HG03571 (cell line): ENCODE data around the gene HIF1A.
"Not testable (repeated sequence)": the region's sequence is repeated elsewhere in the genome, so short reads cannot be mapped to it uniquely, and the experiment has no call there.

Experiments used
- ATAC-seq: cut with Tn5 transposase; IDR thresholded peaks from one replicate; pipeline ENCODE4 v1.9.1; 2021; ENCODE audit not compliant: unreplicated experiment

Gene HIF1A

DNA sequence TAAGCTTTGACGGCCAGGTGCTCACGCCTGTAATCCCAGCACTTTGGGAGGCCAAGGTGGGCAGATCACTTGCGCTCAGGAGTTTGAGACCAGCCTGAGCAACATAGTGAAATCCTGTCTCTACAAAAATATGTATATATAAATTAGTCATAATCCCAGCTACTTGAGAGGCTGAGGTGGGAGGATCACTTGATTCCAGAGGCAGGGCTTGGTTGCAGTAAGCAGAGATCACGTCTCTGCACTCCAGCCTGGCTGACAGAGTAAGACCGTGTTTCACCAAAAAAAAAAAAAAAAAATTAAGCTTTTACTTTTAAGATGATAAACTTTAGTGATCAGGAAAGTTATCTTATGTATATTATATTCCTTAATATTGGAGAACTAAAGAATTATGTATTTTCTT is 48.9 kb downstream of the HIF1A start:
- ATAC-seq, result no peak

- ATAC-seq, result not testable (repeated sequence)
Observed at GRCh38 chr14:61746346-61746745, 51.0 kb downstream of the HIF1A start.

DNA sequence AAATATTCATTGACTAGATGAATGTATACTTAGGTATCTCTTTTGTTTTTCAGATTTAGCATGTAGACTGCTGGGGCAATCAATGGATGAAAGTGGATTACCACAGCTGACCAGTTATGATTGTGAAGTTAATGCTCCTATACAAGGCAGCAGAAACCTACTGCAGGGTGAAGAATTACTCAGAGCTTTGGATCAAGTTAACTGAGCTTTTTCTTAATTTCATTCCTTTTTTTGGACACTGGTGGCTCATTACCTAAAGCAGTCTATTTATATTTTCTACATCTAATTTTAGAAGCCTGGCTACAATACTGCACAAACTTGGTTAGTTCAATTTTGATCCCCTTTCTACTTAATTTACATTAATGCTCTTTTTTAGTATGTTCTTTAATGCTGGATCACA is 51.6 kb downstream of the HIF1A start:
- no peak for ATAC-seq

GRCh38 chr14:61747342-61747741 is 52.0 kb downstream of the HIF1A start:
- ATAC-seq, result no peak

- ATAC-seq, result no peak
Observed at GRCh38 chr14:61749264-61749663, 54.0 kb downstream of the HIF1A start.

GRCh38 chr14:61749867-61750266 is 54.6 kb downstream of the HIF1A start:
- no peak for ATAC-seq

GRCh38 chr14:61750708-61751474 is 55.6 kb downstream of the HIF1A start:
- ATAC-seq, result peak; percentile 92

DNA sequence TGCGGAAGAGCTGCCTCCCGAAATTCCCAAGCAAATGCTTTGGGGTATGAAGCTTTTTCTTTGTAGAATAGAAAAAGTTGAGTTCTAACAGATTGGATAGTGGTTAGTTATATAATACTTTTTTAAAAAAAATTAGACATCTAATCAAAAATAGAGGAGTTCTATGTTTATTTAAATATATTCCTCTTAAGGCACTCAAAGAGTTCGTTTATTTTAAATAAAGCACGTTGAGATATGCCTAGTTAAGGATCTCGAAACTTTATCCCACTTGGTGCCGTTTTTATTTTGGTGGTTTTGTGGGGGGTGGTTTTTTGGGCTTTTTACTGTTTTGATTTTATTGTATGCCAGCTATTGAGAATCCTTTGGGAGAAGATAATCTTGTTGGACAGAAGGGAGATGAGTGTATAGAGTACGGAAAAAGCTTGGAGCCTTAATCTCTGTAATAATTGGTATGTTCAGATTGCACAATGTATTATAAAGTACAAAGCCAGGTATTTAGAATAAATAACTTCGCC is 56.2 kb downstream of the HIF1A start:
- ATAC-seq, result no peak

DNA sequence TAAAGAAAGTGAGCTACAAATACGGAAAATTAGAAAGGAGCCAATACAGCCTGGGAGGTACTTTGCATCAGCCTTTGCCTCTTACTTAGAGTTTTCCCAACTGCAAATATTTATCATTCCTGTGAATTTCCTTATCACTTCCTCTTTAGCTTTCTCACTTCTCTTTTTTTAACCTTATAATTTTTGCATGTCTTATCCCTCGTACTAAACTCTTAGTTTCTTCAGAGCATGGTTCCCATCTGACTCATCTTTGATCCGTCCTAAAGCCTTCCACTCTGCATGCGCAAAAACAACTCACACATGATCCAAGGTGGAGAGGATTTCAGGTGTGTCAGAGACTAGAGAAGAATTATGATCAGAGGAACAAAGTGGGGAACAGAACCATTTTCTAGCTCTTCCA is 57.3 kb downstream of the HIF1A start:
- peak; percentile 49 for ATAC-seq

- no peak for ATAC-seq
Observed at GRCh38 chr14:61753631-61754030, 58.3 kb downstream of the HIF1A start.

GRCh38 chr14:61754627-61755381 is 59.5 kb downstream of the HIF1A start:
- ATAC-seq, result no peak

GRCh38 chr14:61755382-61755742 is 60.0 kb downstream of the HIF1A start:
- ATAC-seq, result not testable (repeated sequence)

- no peak for ATAC-seq
Observed at GRCh38 chr14:61756135-61756534, 60.8 kb downstream of the HIF1A start.

DNA sequence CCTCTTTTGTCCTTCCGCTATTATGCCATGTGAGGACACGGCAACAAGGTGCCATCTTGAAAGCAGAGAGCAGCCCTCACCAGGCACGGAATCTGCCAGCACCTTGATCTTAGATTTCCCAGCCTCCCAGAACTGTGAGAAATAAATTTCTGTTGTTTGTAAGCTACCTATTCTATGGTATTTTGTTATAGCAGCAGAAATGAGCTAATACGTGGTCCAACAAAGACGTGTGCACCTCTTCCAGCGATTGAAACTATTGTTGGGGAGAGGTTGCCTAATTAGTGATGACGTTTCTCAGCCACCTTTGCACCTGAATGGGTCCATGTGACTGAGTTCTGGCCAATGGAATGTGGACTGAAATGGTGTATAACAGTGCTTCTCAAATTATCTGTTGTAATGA is 64.6 kb downstream of the HIF1A start:
- no peak for ATAC-seq

DNA sequence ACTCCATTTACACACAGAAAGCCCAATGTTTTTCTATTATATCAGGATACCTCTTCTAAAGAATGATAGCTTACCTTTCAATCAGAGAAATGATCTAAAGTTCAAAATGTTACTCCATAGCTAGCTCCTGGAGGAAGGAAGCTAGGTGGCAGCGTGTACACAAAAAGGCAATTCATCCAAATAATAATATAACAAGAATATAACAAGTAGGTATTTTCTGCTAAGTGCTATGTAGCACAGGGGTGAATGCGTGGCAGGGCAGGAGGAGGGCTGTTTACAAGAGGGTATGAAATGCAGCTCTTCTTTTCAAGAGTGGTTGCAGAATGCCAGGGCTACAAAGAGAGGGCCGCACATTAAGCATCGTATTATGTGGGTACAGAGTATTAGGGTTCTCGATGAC is 66.2 kb downstream of the HIF1A start:
- no peak for ATAC-seq

GRCh38 chr14:61761959-61762786 is 66.9 kb downstream of the HIF1A start, which contains the start of gene SNAPC1:
SNAPC1 (plus strand) TSS chr14:61762420; CDS start chr14:61762461, 41 bp downstream.
- ATAC-seq, result peak; percentile 98

- no peak for ATAC-seq
Observed at GRCh38 chr14:61764342-61765122, 69.2 kb downstream of the HIF1A start.

DNA sequence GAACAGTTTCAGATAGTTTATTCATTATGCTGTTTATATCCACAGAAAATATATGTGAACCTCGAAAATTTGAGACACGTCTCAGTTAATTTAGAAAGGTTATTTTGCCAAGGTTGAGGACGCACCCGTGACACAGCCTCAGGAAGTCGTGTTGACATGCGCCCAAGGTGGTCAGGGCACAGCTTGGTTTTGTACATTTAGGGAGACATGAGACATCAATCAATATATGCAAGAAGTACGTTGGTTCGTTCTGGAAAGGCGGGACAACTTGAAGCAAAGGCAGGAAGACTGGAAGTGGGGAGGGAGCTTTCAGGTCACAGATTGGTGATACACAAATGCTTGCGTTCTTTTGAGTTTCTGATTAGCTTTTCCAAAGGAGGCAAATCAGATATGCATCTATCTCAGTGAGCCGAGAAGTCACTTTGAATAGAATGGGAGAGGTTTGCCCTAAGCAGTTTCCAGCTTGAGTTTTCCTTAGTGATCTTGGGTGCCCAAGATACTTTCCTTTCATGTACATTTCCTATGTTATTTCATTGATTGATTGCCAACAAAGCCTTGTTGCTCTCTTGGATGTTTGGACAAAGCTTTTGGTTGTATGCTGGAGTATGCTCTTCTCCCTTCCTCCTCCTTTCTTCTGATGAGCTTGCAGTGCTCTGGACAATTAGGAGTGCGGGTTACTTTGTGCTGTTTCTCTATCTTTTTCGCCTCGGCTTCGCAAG is 70.1 kb downstream of the HIF1A start:
- ATAC-seq, result no peak

DNA sequence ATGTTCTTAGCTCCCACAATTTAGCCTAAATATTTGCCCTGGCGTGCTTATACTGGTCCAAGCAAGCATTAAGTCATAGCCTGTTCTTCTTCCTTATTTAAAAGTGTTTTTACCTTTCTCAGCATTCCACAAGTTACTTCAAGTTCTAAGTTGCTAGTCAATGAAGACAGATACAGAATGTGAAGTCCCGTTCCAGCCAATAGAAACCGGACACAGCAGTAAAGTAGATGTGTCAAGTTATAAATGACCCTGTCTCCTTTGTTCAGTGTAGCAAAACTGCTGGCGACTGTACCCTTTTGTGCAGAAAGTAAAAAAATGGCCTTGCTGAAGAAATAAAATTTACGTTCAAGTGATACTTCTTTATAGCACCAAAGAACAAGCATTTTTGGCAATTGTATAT is 70.8 kb downstream of the HIF1A start:
- no peak for ATAC-seq

DNA sequence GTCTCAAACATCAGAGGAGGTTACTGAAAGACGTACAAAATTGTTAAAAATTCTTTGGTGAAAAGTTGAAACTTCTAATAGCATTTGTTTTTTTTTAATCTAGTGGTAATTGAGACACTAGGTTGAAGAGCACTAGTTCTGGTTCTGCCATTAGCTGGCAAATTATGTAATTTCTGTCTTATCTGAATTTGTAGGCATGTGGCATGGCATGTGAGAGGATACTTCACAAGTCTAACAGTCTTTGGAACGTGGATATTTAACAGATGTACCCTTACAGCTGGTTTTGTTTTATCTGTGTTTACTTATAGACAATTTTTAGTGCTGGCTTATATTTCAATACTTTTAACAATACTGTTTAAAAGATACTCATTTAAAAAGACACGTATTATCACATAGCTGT is 72.9 kb downstream of the HIF1A start:
- no peak for ATAC-seq
